ENCODE results near the gene KDM4C.

GRCh38 chr9:6977761-6978160 is 220.0 kb downstream of the KDM4C start:
- no peak for TF ChIP-seq TCF7L2 (IDR thresholded peaks at IDR 0.05; ENCODE audit: low read depth, low read length)
- TF ChIP-seq, protein P1, sequence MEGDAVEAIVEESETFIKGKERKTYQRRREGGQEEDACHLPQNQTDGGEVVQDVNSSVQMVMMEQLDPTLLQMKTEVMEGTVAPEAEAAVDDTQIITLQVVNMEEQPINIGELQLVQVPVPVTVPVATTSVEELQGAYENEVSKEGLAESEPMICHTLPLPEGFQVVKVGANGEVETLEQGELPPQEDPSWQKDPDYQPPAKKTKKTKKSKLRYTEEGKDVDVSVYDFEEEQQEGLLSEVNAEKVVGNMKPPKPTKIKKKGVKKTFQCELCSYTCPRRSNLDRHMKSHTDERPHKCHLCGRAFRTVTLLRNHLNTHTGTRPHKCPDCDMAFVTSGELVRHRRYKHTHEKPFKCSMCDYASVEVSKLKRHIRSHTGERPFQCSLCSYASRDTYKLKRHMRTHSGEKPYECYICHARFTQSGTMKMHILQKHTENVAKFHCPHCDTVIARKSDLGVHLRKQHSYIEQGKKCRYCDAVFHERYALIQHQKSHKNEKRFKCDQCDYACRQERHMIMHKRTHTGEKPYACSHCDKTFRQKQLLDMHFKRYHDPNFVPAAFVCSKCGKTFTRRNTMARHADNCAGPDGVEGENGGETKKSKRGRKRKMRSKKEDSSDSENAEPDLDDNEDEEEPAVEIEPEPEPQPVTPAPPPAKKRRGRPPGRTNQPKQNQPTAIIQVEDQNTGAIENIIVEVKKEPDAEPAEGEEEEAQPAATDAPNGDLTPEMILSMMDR (IDR thresholded peaks at IDR 0.05), result no peak
- TF ChIP-seq POLR2AphosphoS5 (IDR thresholded peaks at IDR 0.05; ENCODE audit: low read depth, low read length), result no peak
- TF ChIP-seq, protein P2, sequence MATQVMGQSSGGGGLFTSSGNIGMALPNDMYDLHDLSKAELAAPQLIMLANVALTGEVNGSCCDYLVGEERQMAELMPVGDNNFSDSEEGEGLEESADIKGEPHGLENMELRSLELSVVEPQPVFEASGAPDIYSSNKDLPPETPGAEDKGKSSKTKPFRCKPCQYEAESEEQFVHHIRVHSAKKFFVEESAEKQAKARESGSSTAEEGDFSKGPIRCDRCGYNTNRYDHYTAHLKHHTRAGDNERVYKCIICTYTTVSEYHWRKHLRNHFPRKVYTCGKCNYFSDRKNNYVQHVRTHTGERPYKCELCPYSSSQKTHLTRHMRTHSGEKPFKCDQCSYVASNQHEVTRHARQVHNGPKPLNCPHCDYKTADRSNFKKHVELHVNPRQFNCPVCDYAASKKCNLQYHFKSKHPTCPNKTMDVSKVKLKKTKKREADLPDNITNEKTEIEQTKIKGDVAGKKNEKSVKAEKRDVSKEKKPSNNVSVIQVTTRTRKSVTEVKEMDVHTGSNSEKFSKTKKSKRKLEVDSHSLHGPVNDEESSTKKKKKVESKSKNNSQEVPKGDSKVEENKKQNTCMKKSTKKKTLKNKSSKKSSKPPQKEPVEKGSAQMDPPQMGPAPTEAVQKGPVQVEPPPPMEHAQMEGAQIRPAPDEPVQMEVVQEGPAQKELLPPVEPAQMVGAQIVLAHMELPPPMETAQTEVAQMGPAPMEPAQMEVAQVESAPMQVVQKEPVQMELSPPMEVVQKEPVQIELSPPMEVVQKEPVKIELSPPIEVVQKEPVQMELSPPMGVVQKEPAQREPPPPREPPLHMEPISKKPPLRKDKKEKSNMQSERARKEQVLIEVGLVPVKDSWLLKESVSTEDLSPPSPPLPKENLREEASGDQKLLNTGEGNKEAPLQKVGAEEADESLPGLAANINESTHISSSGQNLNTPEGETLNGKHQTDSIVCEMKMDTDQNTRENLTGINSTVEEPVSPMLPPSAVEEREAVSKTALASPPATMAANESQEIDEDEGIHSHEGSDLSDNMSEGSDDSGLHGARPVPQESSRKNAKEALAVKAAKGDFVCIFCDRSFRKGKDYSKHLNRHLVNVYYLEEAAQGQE (IDR thresholded peaks at IDR 0.05; ENCODE audit: insufficient read depth in 1 of 2, low read depth in 2 of 2, low read length in 1 of 2), result no peak
